ENCODE measurements around the gene ARAF. TPM values are rescaled to one million over a fixed set of nuclear protein-coding genes. Genes with fewer than 3 reads are reported as not detected.

Gene ARAF
- total and polyA plus RNA-seq, 9 donors: 22.8 to 51.7 (median 43.9) TPM

DNA sequence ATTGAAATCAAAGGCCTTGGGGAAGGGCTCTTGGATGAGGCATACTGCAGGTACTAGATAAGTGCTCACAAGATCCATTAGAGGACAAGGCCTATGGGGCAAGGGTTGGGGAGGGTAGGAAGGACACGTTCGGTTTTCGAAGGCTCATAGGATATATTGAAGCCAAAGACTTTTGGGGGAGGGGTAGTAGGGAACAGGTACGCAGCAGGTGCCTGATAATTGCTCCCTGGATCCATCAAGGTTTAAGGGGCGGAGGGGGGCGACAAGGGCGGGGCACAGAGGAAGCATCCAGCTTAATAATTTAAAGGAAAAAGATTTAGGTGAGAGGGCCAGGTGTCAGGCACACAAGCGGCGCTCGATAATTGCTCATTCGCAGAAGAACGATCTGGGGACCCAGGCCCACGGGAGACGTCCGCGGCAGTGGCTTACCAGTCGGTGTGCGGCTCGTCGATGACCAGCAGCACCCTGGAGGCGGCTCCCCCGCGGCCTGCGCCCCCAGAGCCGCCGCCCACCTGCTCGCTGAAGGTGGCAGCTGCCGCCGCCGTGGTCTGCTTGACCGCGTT lies 58.0 kb downstream of the ARAF start:
- H3K27ac ChIP-seq (ENCODE audit: low read length): no peak overlapping the region
- peaks cover 6% of the 10 kb centered on the region for H3K27me3 ChIP-seq (ENCODE audit: control insufficient read depth, insufficient read depth, low read length)
- peaks cover 4% of the 10 kb centered on the region for H3K4me1 ChIP-seq (ENCODE audit: control insufficient read depth, insufficient read depth, low read length)
- no peak for DNase-seq
- no peak overlapping the region for H3K4me3 ChIP-seq (ENCODE audit: low read length)
- 46% methylated on average over 30 of the region's 32 CpGs for WGBS (ENCODE audit: insufficient coverage)
- no peaks in the 10 kb centered on the region for H3K9me3 ChIP-seq (replicated peaks; ENCODE audit: control insufficient read depth, low read depth, low read length)
- H3K36me3 ChIP-seq (ENCODE audit: control insufficient read depth, insufficient read depth, low read length): no peaks in the 10 kb centered on the region

DNA sequence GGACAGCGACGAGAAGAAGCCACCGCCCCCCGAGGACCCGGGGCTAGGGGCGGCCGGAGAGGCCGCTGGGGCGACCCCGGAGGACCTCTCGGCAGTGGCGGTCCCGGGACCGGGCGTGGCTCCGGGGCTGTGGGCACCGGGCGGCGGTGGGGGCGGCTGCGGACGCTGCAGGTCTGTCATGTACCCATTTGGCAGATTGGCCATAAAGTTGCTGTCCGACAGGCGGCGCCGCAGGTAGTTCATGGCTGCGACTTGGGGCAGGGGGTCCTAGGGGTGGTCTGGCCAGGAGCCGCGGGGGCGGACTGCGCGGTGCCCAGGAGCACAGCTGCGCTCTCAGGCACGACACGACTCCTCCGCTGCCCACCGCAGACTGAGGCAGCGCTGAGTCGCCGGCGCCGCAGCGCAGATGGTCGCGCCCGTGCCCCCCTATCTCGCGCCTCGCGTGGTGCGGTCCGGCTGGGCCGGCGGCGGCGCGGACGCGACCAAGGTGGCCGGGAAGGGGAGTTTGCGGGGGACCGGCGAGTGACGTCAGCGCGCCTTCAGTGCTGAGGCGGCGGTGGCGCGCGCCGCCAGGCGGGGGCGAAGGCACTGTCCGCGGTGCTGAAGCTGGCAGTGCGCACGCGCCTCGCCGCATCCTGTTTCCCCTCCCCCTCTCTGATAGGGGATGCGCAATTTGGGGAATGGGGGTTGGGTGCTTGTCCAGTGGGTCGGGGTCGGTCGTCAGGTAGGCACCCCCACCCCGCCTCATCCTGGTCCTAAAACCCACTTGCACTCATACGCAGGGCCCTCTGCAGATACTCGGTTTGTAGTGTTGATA lies 58.7 kb downstream of the ARAF start, which contains the start of gene SYN1:
Gene SYN1, minus strand, starts transcription at position 372 of the 817 bp plus-strand sequence. Its CDS starts 129 bp downstream, at position 243.
- 32% methylated on average over 63 of the region's 88 CpGs for WGBS (ENCODE audit: insufficient coverage)
- peak within 1 kb of the TSS; percentile 17 for H3K4me3 ChIP-seq (ENCODE audit: low read length)
- H3K36me3 ChIP-seq (ENCODE audit: control insufficient read depth, insufficient read depth, low read length): no peaks in the 10 kb centered on the region
- peaks cover 4% of the 10 kb centered on the region for H3K4me1 ChIP-seq (ENCODE audit: control insufficient read depth, insufficient read depth, low read length)
- peak; percentile 89 for DNase-seq
- no peak within 1 kb of the TSS for H3K27ac ChIP-seq (ENCODE audit: low read length)
- peaks cover 5% of the 10 kb centered on the region for H3K27me3 ChIP-seq (ENCODE audit: control insufficient read depth, insufficient read depth, low read length)
- no peaks in the 10 kb centered on the region for H3K9me3 ChIP-seq (replicated peaks; ENCODE audit: control insufficient read depth, low read depth, low read length)

DNA sequence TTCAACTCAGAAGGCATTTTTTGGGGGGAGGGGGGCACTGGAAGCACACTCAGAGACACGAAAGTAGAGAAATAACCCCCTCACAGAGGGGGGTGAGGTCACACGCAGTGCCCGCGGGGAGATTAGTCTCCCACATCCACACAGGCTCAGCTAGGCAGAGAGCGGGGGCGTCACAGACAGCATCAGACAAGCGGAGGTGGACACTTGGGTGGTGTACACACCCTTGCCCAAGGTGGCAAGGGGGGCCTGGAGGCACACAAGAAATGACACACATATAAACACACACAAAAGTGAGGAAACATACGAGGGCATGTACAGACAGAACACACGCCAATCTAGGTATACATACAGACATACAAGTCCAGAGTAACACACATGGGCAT lies 59.3 kb downstream of the ARAF start:
- Histone ChIP-seq H3K9me3 (replicated peaks; ENCODE audit: control insufficient read depth, low read depth, low read length) (no peaks in the 10 kb centered on the region), H3K4me3 (ENCODE audit: low read length) (no peak overlapping the region), H3K27me3 (ENCODE audit: control insufficient read depth, insufficient read depth, low read length) (peaks cover 5% of the 10 kb centered on the region), H3K27ac (ENCODE audit: low read length) (no peak overlapping the region), H3K36me3 (ENCODE audit: control insufficient read depth, insufficient read depth, low read length) (no peaks in the 10 kb centered on the region), H3K4me1 (ENCODE audit: control insufficient read depth, insufficient read depth, low read length) (peaks cover 4% of the 10 kb centered on the region)
- DNase-seq: no peak
- WGBS (ENCODE audit: insufficient coverage): 80% methylated on average over 1 of the region's 9 CpGs

Other genes starting within 250 kb of the ARAF start
- gene ZNF157, start 190.6 kb upstream of the ARAF start, total RNA-seq: 0.35 TPM
- gene ZNF157, start 190.6 kb upstream of the ARAF start, polyA plus RNA-seq (ENCODE audit: insufficient read depth in 1 of 8, insufficient read length in 8 of 8, low replicate concordance in 1 of 8): under 1 TPM; 0.10 to 0.44 (median 0.21) TPM
- 13.1 TPM for gene ZNF41, start 78.0 kb upstream of the ARAF start, total RNA-seq
- 10 to 100 TPM in 3 of 8 donors, 1 to 10 TPM in 5; 7.1 to 12.1 (median 9.9) TPM for gene ZNF41, start 78.0 kb upstream of the ARAF start, polyA plus RNA-seq (ENCODE audit: insufficient read depth in 1 of 8, insufficient read length in 8 of 8, low replicate concordance in 1 of 8)
- 98.9 TPM for gene TIMP1, start 21.2 kb downstream of the ARAF start, total RNA-seq
- gene TIMP1, start 21.2 kb downstream of the ARAF start, polyA plus RNA-seq (ENCODE audit: insufficient read depth in 1 of 8, insufficient read length in 8 of 8, low replicate concordance in 1 of 8): 100 to 1,000 TPM in 7 of 8 donors, 10 to 100 TPM in 1; 97.6 to 169 (median 136) TPM
- gene SYN1, start 58.7 kb downstream of the ARAF start, total RNA-seq: 0.75 TPM
- 10 to 100 TPM in 1 of 8 donors, 1 to 10 TPM in 7; 4.7 to 10.6 (median 7.4) TPM for gene SYN1, start 58.7 kb downstream of the ARAF start, polyA plus RNA-seq (ENCODE audit: insufficient read depth in 1 of 8, insufficient read length in 8 of 8, low replicate concordance in 1 of 8)
- gene CFP, start 68.7 kb downstream of the ARAF start, total RNA-seq: 3.2 TPM
- gene CFP, start 68.7 kb downstream of the ARAF start, polyA plus RNA-seq (ENCODE audit: insufficient read depth in 1 of 8, insufficient read length in 8 of 8, low replicate concordance in 1 of 8): 1 to 10 TPM; 1.6 to 4.5 (median 2.7) TPM
- gene ELK1, start 89.4 kb downstream of the ARAF start, total RNA-seq: 15.3 TPM
- gene ELK1, start 89.4 kb downstream of the ARAF start, polyA plus RNA-seq (ENCODE audit: insufficient read depth in 1 of 8, insufficient read length in 8 of 8, low replicate concordance in 1 of 8): 10 to 100 TPM; 22.3 to 29.9 (median 25.5) TPM
- 118 TPM for gene UXT, start 98.0 kb downstream of the ARAF start, total RNA-seq
- 100 to 1,000 TPM in 1 of 8 donors, 10 to 100 TPM in 7; 77.4 to 105 (median 85.0) TPM for gene UXT, start 98.0 kb downstream of the ARAF start, polyA plus RNA-seq (ENCODE audit: insufficient read depth in 1 of 8, insufficient read length in 8 of 8, low replicate concordance in 1 of 8)